Neural cell (in vitro differentiated cells): ENCODE results near the gene ZSCAN31. TPM values are rescaled to one million over a fixed set of nuclear protein-coding genes. Genes with fewer than 3 reads are reported as not detected.
"Not testable (repeated sequence)": the region's sequence is repeated elsewhere in the genome, so short reads cannot be mapped to it uniquely, and the experiment has no call there.

ENCODE experiments used
- H2AFZ ChIP-seq: fragments of 200-600, 300-800 bp; sonication (generic), shearing (Covaris generic); 2 replicates; pipeline ENCODE4 v1.6.0; 2014; ENCODE audit warnings: low read depth, mild to moderate bottlenecking, antibody characterized with exemption, low read length, moderate library complexity
- H3F3A ChIP-seq: fragments of 200-600 bp; shearing (Covaris generic); 2 replicates; pipeline ENCODE4 v1.6.1; 2016; ENCODE audit warnings: mild to moderate bottlenecking, moderate library complexity, mixed read lengths, antibody characterized with exemption, low read length; ENCODE audit not compliant: insufficient read depth, poor library complexity, severe bottlenecking
- H3K27ac ChIP-seq: fragments of 200-600, 300-800 bp; sonication (generic), shearing (Covaris generic); 2 replicates; pipeline ENCODE4 v1.5.1; 2014; ENCODE audit warnings: mild to moderate bottlenecking, low read length, moderate library complexity
- H3K27me3 ChIP-seq: fragments of 300-800, 200-600 bp; sonication (generic), shearing (Covaris generic); 2 replicates; pipeline ENCODE4 v1.6.0; 2014; ENCODE audit warnings: mild to moderate bottlenecking, low read depth, low read length, moderate library complexity; ENCODE audit not compliant: insufficient read depth
- H3K36me3 ChIP-seq: fragments of 300-800, 200-600 bp; sonication (generic), shearing (Covaris generic); 2 replicates; pipeline ENCODE4 v1.5.1; 2014; ENCODE audit warnings: mild to moderate bottlenecking, antibody characterized with exemption, low read length, moderate library complexity; ENCODE audit not compliant: insufficient read depth
- H3K4me2 ChIP-seq: fragments of 300-800, 200-600 bp; sonication (generic), shearing (Covaris generic); 2 replicates; pipeline ENCODE4 v1.6.0; 2014; ENCODE audit warnings: mild to moderate bottlenecking, low read length
- H3K4me3 ChIP-seq: fragments of 300-800, 200-600 bp; sonication (generic), shearing (Covaris generic); 2 replicates; pipeline ENCODE4 v1.5.1; 2014; ENCODE audit warnings: mild to moderate bottlenecking, low read length, moderate library complexity
- H3K79me2 ChIP-seq: fragments of 200-600 bp; shearing (Covaris generic); replicated peaks from 2 replicates; pipeline ENCODE4 v1.6.0; 2014; ENCODE audit warnings: mild to moderate bottlenecking, low read length, moderate library complexity; ENCODE audit not compliant: insufficient read depth
- H3K9ac ChIP-seq: fragments of 300-800, 200-600 bp; sonication (generic), shearing (Covaris generic); 2 replicates; pipeline ENCODE4 v1.6.1; 2016; ENCODE audit warnings: mild to moderate bottlenecking, low read length, mixed read lengths
- H3K9me2 ChIP-seq: fragments of 200-600 bp; shearing (Covaris generic); 2 replicates; pipeline ENCODE4 v1.6.1; 2016; ENCODE audit warnings: mild to moderate bottlenecking, low read length, mixed read lengths; ENCODE audit not compliant: insufficient read depth
- H3K9me3 ChIP-seq: fragments of 200-600, 300-800 bp; sonication (generic), shearing (Covaris generic); 2 replicates; pipeline ENCODE4 v1.6.1; 2016; ENCODE audit warnings: mild to moderate bottlenecking, mixed run types, low read length, moderate library complexity, mixed read lengths
- H4K20me1 ChIP-seq: fragments of 200-600 bp; shearing (Covaris generic); 2 replicates; pipeline ENCODE4 v1.6.1; 2016; ENCODE audit warnings: mild to moderate bottlenecking, mixed run types; ENCODE audit not compliant: insufficient read depth
- CTCF ChIP-seq: fragments of 450-650 bp; IDR thresholded peaks from 2 replicates; pipeline ENCODE4 v1.5.1; 2014; ENCODE audit warnings: antibody characterized with exemption, mild to moderate bottlenecking, moderate library complexity; ENCODE audit not compliant: poor library complexity, severe bottlenecking
- EP300 ChIP-seq: fragments of 450-650 bp; conservative IDR thresholded peaks from 2 replicates; pipeline ENCODE4 v1.6.1; 2014; ENCODE audit warnings: antibody characterized with exemption, mild to moderate bottlenecking, moderate library complexity; ENCODE audit not compliant: poor library complexity, severe bottlenecking
- EZH2 ChIP-seq: fragments of 200-600, 300-800 bp; shearing (Covaris generic), sonication (generic); IDR thresholded peaks from 2 replicates; pipeline ENCODE4 v1.6.1; 2014; ENCODE audit warnings: antibody characterized with exemption, low read length, borderline replicate concordance, mild to moderate bottlenecking; ENCODE audit not compliant: insufficient read depth, poor library complexity, severe bottlenecking
- MXI1 ChIP-seq: fragments of 450-650 bp; conservative IDR thresholded peaks from 2 replicates; pipeline ENCODE4 v1.6.1; 2014; ENCODE audit warnings: antibody characterized with exemption, mild to moderate bottlenecking; ENCODE audit not compliant: poor library complexity, severe bottlenecking
- POLR2AphosphoS5 ChIP-seq: IDR thresholded peaks from 2 replicates; pipeline ENCODE4 v1.6.1; 2012
- RAD21 ChIP-seq: fragments of 450-650 bp; conservative IDR thresholded peaks from 2 replicates; pipeline ENCODE4 v1.6.1; 2014; ENCODE audit warnings: antibody characterized with exemption, mild to moderate bottlenecking, moderate library complexity
- REST ChIP-seq: IDR thresholded peaks from 2 replicates; pipeline ENCODE4 v1.6.1; 2012; ENCODE audit warnings: borderline replicate concordance
- SMC3 ChIP-seq: fragments of 450-650 bp; conservative IDR thresholded peaks from 2 replicates; pipeline ENCODE4 v1.6.1; 2014; ENCODE audit warnings: antibody characterized with exemption, mild to moderate bottlenecking, moderate library complexity; ENCODE audit not compliant: poor library complexity
- TAF1 ChIP-seq: IDR thresholded peaks from 2 replicates; pipeline ENCODE4 v1.6.1; 2012; ENCODE audit warnings: low read depth
- polyA plus RNA-seq: library from polyadenylated mRNA; depleted of rRNA; stranded (reverse); fragments of >200 nt; gene quantifications from 2 replicates; pipeline ENCODE4 v1.2.3, GENCODE V29; 2014

The ZSCAN31 gene
- polyA plus RNA-seq, 1 donor from 2014 or later, result 2.6 TPM

GRCh38 chr6:28312939-28313338 is 23.0 kb downstream of the ZSCAN31 start:
- no peaks in the 10 kb centered on the region for H3K27me3 ChIP-seq
- TF ChIP-seq SMC3 (no peak), MXI1 (no peak), TAF1 (no peak), REST (no peak), CTCF (no peak), EZH2 (no peak), EP300 (no peak), RAD21 (no peak), POLR2AphosphoS5 (no peak)
- no peak overlapping the region for H3K4me2 ChIP-seq
- no peaks in the 10 kb centered on the region for H3K9me3 ChIP-seq
- no peaks in the 10 kb centered on the region for H4K20me1 ChIP-seq
- no peak overlapping the region for H2AFZ ChIP-seq
- H3K36me3 ChIP-seq, result no peaks in the 10 kb centered on the region
- H3F3A ChIP-seq, result no peaks in the 10 kb centered on the region
- H3K27ac ChIP-seq, result no peak overlapping the region
- no peak overlapping the region for H3K4me3 ChIP-seq
- H3K9ac ChIP-seq, result no peak overlapping the region
- H3K79me2 ChIP-seq, result no peaks in the 10 kb centered on the region
- no peaks in the 10 kb centered on the region for H3K9me2 ChIP-seq

GRCh38 chr6:28311139-28311823 is 24.7 kb downstream of the ZSCAN31 start:
- no peak overlapping the region for H3K4me3 ChIP-seq
- H3K36me3 ChIP-seq, result no peaks in the 10 kb centered on the region
- H3K27ac ChIP-seq, result no peak overlapping the region
- H3K9ac ChIP-seq, result no peak overlapping the region
- no peaks in the 10 kb centered on the region for H3K79me2 ChIP-seq
- H3K9me3 ChIP-seq, result no peaks in the 10 kb centered on the region
- H4K20me1 ChIP-seq, result no peaks in the 10 kb centered on the region
- H3F3A ChIP-seq, result no peaks in the 10 kb centered on the region
- no peak for TF ChIP-seq REST
- no peak for TF ChIP-seq CTCF
- no peak for TF ChIP-seq TAF1
- no peak for TF ChIP-seq EZH2
- no peak for TF ChIP-seq MXI1
- no peak for TF ChIP-seq SMC3
- no peak for TF ChIP-seq RAD21
- TF ChIP-seq EP300, result no peak
- TF ChIP-seq POLR2AphosphoS5, result no peak
- no peaks in the 10 kb centered on the region for H3K27me3 ChIP-seq
- H2AFZ ChIP-seq, result no peak overlapping the region
- H3K9me2 ChIP-seq, result no peaks in the 10 kb centered on the region
- no peak overlapping the region for H3K4me2 ChIP-seq

- H3K27ac ChIP-seq, H3K9ac ChIP-seq, H3K27me3 ChIP-seq, H2AFZ ChIP-seq, H3K4me3 ChIP-seq, H3K9me2 ChIP-seq, H3K4me2 ChIP-seq, H4K20me1 ChIP-seq, H3F3A ChIP-seq, H3K79me2 ChIP-seq, H3K36me3 ChIP-seq, H3K9me3 ChIP-seq: not testable (repeated sequence)
These were observed 29.6 kb downstream of the ZSCAN31 start for GRCh38 chr6:28306363-28306762.
